GM12873 (cell line): Measurements from ENCODE around the gene COQ2.

Source experiments
- CTCF ChIP-seq: IDR thresholded peaks from 2 replicates; pipeline ENCODE4 v1.5.1; 2012; ENCODE audit warnings: low read depth, mild to moderate bottlenecking, moderate library complexity, low read length, control low read depth; ENCODE audit not compliant: insufficient read depth; ENCODE audit errors: missing control alignments

COQ2 gene

GRCh38 chr4:83318666-83319065, 34.1 kb upstream of the COQ2 start:
- TF ChIP-seq CTCF: no peak

GRCh38 chr4:83317671-83318070, 33.1 kb upstream of the COQ2 start:
- TF ChIP-seq CTCF: no peak

GRCh38 chr4:83316459-83317165, 32.0 kb upstream of the COQ2 start:
- TF ChIP-seq CTCF: no peak

GRCh38 chr4:83315341-83315870, 30.8 kb upstream of the COQ2 start:
- TF ChIP-seq CTCF: no peak

- no peak for TF ChIP-seq CTCF
Measured at GRCh38 chr4:83308672-83309071, 24.1 kb upstream of the COQ2 start.

GRCh38 chr4:83307920-83308319, 23.3 kb upstream of the COQ2 start:
- TF ChIP-seq CTCF: no peak

- TF ChIP-seq CTCF: no peak
Measured at GRCh38 chr4:83305187-83305586, 20.6 kb upstream of the COQ2 start.
